Esophagus muscularis mucosa (tissue), 4 donors: ENCODE results near the gene NEO1. TPM values are rescaled to one million over a fixed set of nuclear protein-coding genes. Genes with fewer than 3 reads are reported as not detected.

Experiments used
- DNase-seq: peaks from one replicate; pipeline ENCODE4 v3.0.0-alpha.2; 2017; ENCODE audit errors: extremely low spot score
- H3K27ac ChIP-seq, 4 donors: fragments of 200-600 bp; sonication (generic); replicated peaks in 1 of 4; 1 replicate in 3 of 4; 2 replicates in 1 of 4; pipeline ENCODE4 v1.5.1; 2016 to 2019; ENCODE audit warnings: mild to moderate bottlenecking in 1 of 4
- H3K27me3 ChIP-seq, 4 donors: fragments of 200-600 bp; sonication (generic); one replicate each; pipeline versions ENCODE4 v1.5.1 to v1.6.0; 2016 to 2019
- H3K36me3 ChIP-seq, 4 donors: fragments of 200-600 bp; sonication (generic); one replicate each; pipeline ENCODE4 v1.5.1; 2016 to 2019
- H3K4me1 ChIP-seq, 4 donors: fragments of 200-600 bp; sonication (generic); one replicate each; pipeline ENCODE4 v1.5.1; 2016 to 2019
- H3K4me3 ChIP-seq, 4 donors: fragments of 200-600 bp; sonication (generic); 1 replicate in 2 of 4; 2 replicates in 2 of 4; pipeline ENCODE4 v1.5.1; 2016 to 2019; ENCODE audit warnings: mild to moderate bottlenecking in 4 of 4, moderate library complexity in 1 of 4
- H3K9me3 ChIP-seq, 4 donors: fragments of 200-600 bp; sonication (generic); 1 replicate in 3 of 4; 2 replicates in 1 of 4; pipeline ENCODE4 v1.5.1; 2016 to 2019
- CTCF ChIP-seq, 3 experiments: fragments of 200-600 bp in 2 of 3; fragments of 450-650 bp in 1 of 3; sonication (generic) in 2 of 3; IDR thresholded peaks; one replicate each; pipeline ENCODE4 v1.5.1; 2017 to 2019; ENCODE audit warnings: antibody characterized with exemption in 3 of 3, mild to moderate bottlenecking in 2 of 3, moderate library complexity in 1 of 3
- EP300 ChIP-seq: sonication (generic); formaldehyde crosslinking; IDR thresholded peaks from one replicate; pipeline ENCODE4 v1.6.1; 2017; ENCODE audit warnings: antibody characterized with exemption
- POLR2A ChIP-seq: fragments of 450-650 bp; IDR thresholded peaks from one replicate; pipeline ENCODE4 v1.6.1; 2017; ENCODE audit warnings: antibody characterized with exemption, moderate library complexity, mild to moderate bottlenecking, low read depth
- POLR2AphosphoS5 ChIP-seq, 2 donors: sonication (generic); formaldehyde crosslinking; IDR thresholded peaks; one replicate each; pipeline ENCODE4 v1.6.1; 2017; ENCODE audit warnings: antibody characterized with exemption in 2 of 2
- WGBS: methylation state at CpG from one replicate; pipeline ENCODE4 v1.1.5; 2018; 5-methylcytosine and 5-hydroxymethylcytosine counted together
- intact Hi-C: fragments of 100-400 bp; cut with DNase I; formaldehyde crosslinking; loops from one replicate; pipeline ENCODE4 v1.15.1; 2023
- total RNA-seq, 4 donors: library from RNA; depleted of rRNA; stranded (reverse); fragments of >200 nt; gene quantifications; one replicate each; pipeline versions ENCODE4 v1.1.0 to v1.2.1, GENCODE V29; 2016

NEO1 gene
- total RNA-seq, 4 donors from 2014 or later = 38.2 to 61.2 (median 53.5) TPM

- Histone ChIP-seq H3K4me3 (no peak overlapping the region), H3K4me1 (peaks cover 0 to 11% (median 10%) of the 10 kb centered on the region in 4 donors), H3K27ac (no peak overlapping the region), H3K27me3 (no peaks in the 10 kb centered on the region), H3K9me3 (no peaks in the 10 kb centered on the region), H3K36me3 (peaks cover 14 to 88% (median 55%) of the 10 kb centered on the region in 4 donors)
- DNase-seq = peak; percentile 70
- TF ChIP-seq CTCF (IDR thresholded peaks at IDR 0.05) (no peak), POLR2A (no peak), EP300 (no peak), POLR2AphosphoS5 (IDR thresholded peaks at IDR 0.05) (no peak)
- WGBS = 93% methylated on average over 1 of the region's 1 CpG
- intact Hi-C loops = no loop called here
These were observed 239.2 kb downstream of the NEO1 start for GRCh38 chr15:73291441-73291840.

- Histone ChIP-seq H3K27ac (no peak overlapping the region), H3K9me3 (no peaks in the 10 kb centered on the region), H3K4me3 (no peak overlapping the region), H3K36me3 (peaks cover 17 to 88% (median 51%) of the 10 kb centered on the region in 4 donors), H3K4me1 (no peaks in the 10 kb centered on the region), H3K27me3 (no peaks in the 10 kb centered on the region)
- DNase-seq = no peak
- WGBS = 84% methylated on average over 4 of the region's 4 CpGs
- intact Hi-C loops = no loop called here
- TF ChIP-seq POLR2A (no peak), EP300 (no peak), POLR2AphosphoS5 (IDR thresholded peaks at IDR 0.05) (no peak), CTCF (IDR thresholded peaks at IDR 0.05) (no peak)
These were observed 241.5 kb downstream of the NEO1 start for GRCh38 chr15:73293773-73294172.

- no peaks in the 10 kb centered on the region for H3K4me1 ChIP-seq
- H3K36me3 ChIP-seq = peaks cover 19 to 88% (median 55%) of the 10 kb centered on the region in 4 donors
- WGBS = 78% methylated on average over 5 of the region's 6 CpGs
- intact Hi-C loops = no loop called here
- TF ChIP-seq EP300 = no peak
- TF ChIP-seq CTCF (IDR thresholded peaks at IDR 0.05) = no peak
- TF ChIP-seq POLR2A = no peak
- TF ChIP-seq POLR2AphosphoS5 (IDR thresholded peaks at IDR 0.05) = no peak
- DNase-seq = no peak
- H3K4me3 ChIP-seq = no peak overlapping the region
- no peaks in the 10 kb centered on the region for H3K9me3 ChIP-seq
- H3K27me3 ChIP-seq = no peaks in the 10 kb centered on the region
- no peak overlapping the region for H3K27ac ChIP-seq
These were observed 243.5 kb downstream of the NEO1 start for GRCh38 chr15:73295630-73296286.

- H3K36me3 ChIP-seq = peaks cover 19 to 89% (median 64%) of the 10 kb centered on the region in 4 donors
- TF ChIP-seq CTCF (IDR thresholded peaks at IDR 0.05) = no peak
- no peak for TF ChIP-seq POLR2A
- TF ChIP-seq EP300 = no peak
- no peak for TF ChIP-seq POLR2AphosphoS5 (IDR thresholded peaks at IDR 0.05)
- H3K27me3 ChIP-seq = no peaks in the 10 kb centered on the region
- intact Hi-C loops = no loop called here
- no peak overlapping the region for H3K4me3 ChIP-seq
- H3K9me3 ChIP-seq = no peaks in the 10 kb centered on the region
- no peak overlapping the region for H3K27ac ChIP-seq
- no peak for DNase-seq
- H3K4me1 ChIP-seq = no peaks in the 10 kb centered on the region
- WGBS = 82% methylated on average over 9 of the region's 9 CpGs
These were observed 244.5 kb downstream of the NEO1 start for GRCh38 chr15:73296609-73297353.
